DND-41 (cell line): ENCODE results near the gene PTGR1.
"Not testable (repeated sequence)": the region's sequence is repeated elsewhere in the genome, so short reads cannot be mapped to it uniquely, and the experiment has no call there.

ENCODE experiments used
- ATAC-seq: fragments of 200-7000 bp; cut with Tn5 transposase; 3 replicates; pipeline ENCODE4 v1.9.1; 2021; ENCODE audit warnings: low read depth; ENCODE audit not compliant: insufficient read depth
- DNase-seq: peaks from one replicate; pipeline ENCODE4 v3.0.0-alpha.2; 2020
- H2AFZ ChIP-seq: 2 replicates; pipeline ENCODE4 v1.6.0; 2012; ENCODE audit warnings: low read depth, low read length
- H3K27ac ChIP-seq: 2 replicates; pipeline ENCODE4 v1.5.1; 2012; ENCODE audit warnings: low read length, inconsistent platforms
- H3K27me3 ChIP-seq: fragments of 200-600 bp; sonication (generic); 2 replicates; pipeline ENCODE4 v1.6.0; 2012; ENCODE audit warnings: low read length, mild to moderate bottlenecking, inconsistent platforms; ENCODE audit not compliant: insufficient read depth, poor library complexity
- H3K36me3 ChIP-seq: 2 replicates; pipeline ENCODE4 v1.5.1; 2012; ENCODE audit warnings: low read length, inconsistent platforms; ENCODE audit not compliant: insufficient read depth
- H3K4me1 ChIP-seq: 2 replicates; pipeline ENCODE4 v1.5.1; 2012; ENCODE audit warnings: mild to moderate bottlenecking, low read length; ENCODE audit not compliant: insufficient read depth
- H3K4me2 ChIP-seq: 2 replicates; pipeline ENCODE4 v1.6.0; 2012; ENCODE audit warnings: mild to moderate bottlenecking, moderate library complexity, low read length, inconsistent platforms; ENCODE audit not compliant: insufficient read depth
- H3K4me3 ChIP-seq, 2 experiments: fragments of 200-600 bp in 1 of 2; shearing (Covaris generic) in 1 of 2; 2 replicates each; pipeline ENCODE4 v1.5.1; 2012 to 2016; ENCODE audit warnings: inconsistent platforms in 2 of 2, low read length in 2 of 2, mild to moderate bottlenecking in 2 of 2, low read depth in 1 of 2, moderate library complexity in 1 of 2
- H3K79me2 ChIP-seq: 2 replicates; pipeline ENCODE4 v1.6.0; 2012; ENCODE audit warnings: low read length, inconsistent platforms; ENCODE audit not compliant: insufficient read depth
- H3K9ac ChIP-seq: 2 replicates; pipeline ENCODE4 v1.6.0; 2012; ENCODE audit warnings: low read depth, mild to moderate bottlenecking, inconsistent platforms, low read length, moderate library complexity
- H3K9me3 ChIP-seq: 2 replicates; pipeline ENCODE4 v1.5.1; 2012; ENCODE audit warnings: low read length, moderate library complexity, mild to moderate bottlenecking, inconsistent platforms; ENCODE audit not compliant: insufficient read depth, severe bottlenecking
- H4K20me1 ChIP-seq: 2 replicates; pipeline ENCODE4 v1.6.0; 2012; ENCODE audit warnings: low read length; ENCODE audit not compliant: insufficient read depth
- CTCF ChIP-seq: IDR thresholded peaks from 2 replicates; pipeline ENCODE4 v1.5.1; 2012; ENCODE audit warnings: borderline replicate concordance, low read length, moderate library complexity, mild to moderate bottlenecking; ENCODE audit not compliant: poor library complexity, severe bottlenecking; ENCODE audit errors: extremely low read depth
- EZH2 ChIP-seq: IDR thresholded peaks from 3 replicates; pipeline ENCODE4 v1.6.1; 2012; ENCODE audit warnings: borderline replicate concordance, low read depth, mild to moderate bottlenecking, moderate library complexity, low read length, inconsistent platforms; ENCODE audit not compliant: severe bottlenecking

PTGR1 gene

GRCh38 chr9:111582888-111583287, 16.6 kb downstream of the PTGR1 start:
- Histone ChIP-seq H3K27ac (no peak overlapping the region), H3K27me3 (peaks cover 5% of the 10 kb centered on the region), H3K36me3 (no peaks in the 10 kb centered on the region), H2AFZ (no peak overlapping the region), H3K79me2 (no peaks in the 10 kb centered on the region), H3K9ac (no peak overlapping the region), H3K9me3 (no peaks in the 10 kb centered on the region), H4K20me1 (no peaks in the 10 kb centered on the region), H3K4me1 (no peaks in the 10 kb centered on the region), H3K4me3 (no peak overlapping the region), H3K4me2 (no peak overlapping the region)
- ATAC-seq (no peak), DNase-seq (no peak)
- no peak for TF ChIP-seq CTCF
- no peak for TF ChIP-seq EZH2

GRCh38 chr9:111572950-111573604, 26.4 kb downstream of the PTGR1 start:
- no peaks in the 10 kb centered on the region for H3K4me1 ChIP-seq
- DNase-seq (no peak), ATAC-seq (no peak)
- H4K20me1 ChIP-seq, result no peaks in the 10 kb centered on the region
- H2AFZ ChIP-seq, result no peak overlapping the region
- no peak overlapping the region for H3K4me3 ChIP-seq
- no peak overlapping the region for H3K27ac ChIP-seq
- peaks cover 3% of the 10 kb centered on the region for H3K9me3 ChIP-seq
- H3K79me2 ChIP-seq, result no peaks in the 10 kb centered on the region
- no peak overlapping the region for H3K9ac ChIP-seq
- H3K27me3 ChIP-seq, result no peaks in the 10 kb centered on the region
- TF ChIP-seq EZH2, result no peak
- H3K36me3 ChIP-seq, result no peaks in the 10 kb centered on the region
- no peak overlapping the region for H3K4me2 ChIP-seq

- H2AFZ ChIP-seq, H3K9me3 ChIP-seq, H3K4me1 ChIP-seq, H3K4me2 ChIP-seq, H3K9ac ChIP-seq, H3K27ac ChIP-seq, ATAC-seq, H3K4me3 ChIP-seq, H3K27me3 ChIP-seq, H3K79me2 ChIP-seq, H4K20me1 ChIP-seq, DNase-seq, H3K36me3 ChIP-seq: not testable (repeated sequence)
Observed at GRCh38 chr9:111568127-111568526, 31.3 kb downstream of the PTGR1 start.

- Histone ChIP-seq H3K9ac (no peak overlapping the region), H3K36me3 (no peaks in the 10 kb centered on the region), H3K79me2 (no peaks in the 10 kb centered on the region), H2AFZ (no peak overlapping the region), H4K20me1 (no peaks in the 10 kb centered on the region), H3K27me3 (no peaks in the 10 kb centered on the region), H3K9me3 (peaks cover 3% of the 10 kb centered on the region), H3K27ac (no peak overlapping the region), H3K4me3 (no peak overlapping the region), H3K4me2 (no peak overlapping the region), H3K4me1 (no peaks in the 10 kb centered on the region)
- no peak for TF ChIP-seq EZH2
- TF ChIP-seq CTCF, result no peak
- ATAC-seq (no peak), DNase-seq (no peak)
Observed at GRCh38 chr9:111566234-111566633, 33.2 kb downstream of the PTGR1 start.
